ENCODE data around the gene SCN2A.
"Not testable (repeated sequence)": the region's sequence is repeated elsewhere in the genome, so short reads cannot be mapped to it uniquely, and the experiment has no call there.

SCN2A gene

DNA sequence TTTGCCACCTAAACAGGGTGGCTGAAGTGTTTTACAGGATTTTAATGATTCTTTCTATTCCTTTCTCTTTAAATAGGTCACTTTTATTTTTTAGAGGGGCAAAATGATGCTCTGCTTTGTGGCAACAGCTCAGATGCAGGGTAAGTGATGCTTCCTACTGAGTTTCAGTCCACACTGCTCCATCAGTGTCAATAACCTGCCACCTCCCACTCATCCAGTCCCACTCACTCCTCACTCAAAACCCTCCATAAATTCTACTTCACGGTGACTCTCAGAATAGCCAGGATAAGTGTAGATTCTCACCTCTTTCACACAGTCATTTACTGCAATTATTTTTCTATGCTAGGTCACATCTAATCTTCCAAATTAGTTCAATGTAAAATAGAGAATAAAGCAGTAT lies 72.7 kb downstream of the SCN2A start:
- Mint-ChIP-seq H3K4me1 (no peaks in the 10 kb centered on the region), H3K27me3 (ENCODE audit: low read depth) (no peaks in the 10 kb centered on the region), H3K36me3 (ENCODE audit: low read depth) (no peaks in the 10 kb centered on the region), H3K9me3 (no peaks in the 10 kb centered on the region), H3K4me3 (no peak overlapping the region), H3K27ac (no peak overlapping the region)
- TF ChIP-seq, protein P1, sequence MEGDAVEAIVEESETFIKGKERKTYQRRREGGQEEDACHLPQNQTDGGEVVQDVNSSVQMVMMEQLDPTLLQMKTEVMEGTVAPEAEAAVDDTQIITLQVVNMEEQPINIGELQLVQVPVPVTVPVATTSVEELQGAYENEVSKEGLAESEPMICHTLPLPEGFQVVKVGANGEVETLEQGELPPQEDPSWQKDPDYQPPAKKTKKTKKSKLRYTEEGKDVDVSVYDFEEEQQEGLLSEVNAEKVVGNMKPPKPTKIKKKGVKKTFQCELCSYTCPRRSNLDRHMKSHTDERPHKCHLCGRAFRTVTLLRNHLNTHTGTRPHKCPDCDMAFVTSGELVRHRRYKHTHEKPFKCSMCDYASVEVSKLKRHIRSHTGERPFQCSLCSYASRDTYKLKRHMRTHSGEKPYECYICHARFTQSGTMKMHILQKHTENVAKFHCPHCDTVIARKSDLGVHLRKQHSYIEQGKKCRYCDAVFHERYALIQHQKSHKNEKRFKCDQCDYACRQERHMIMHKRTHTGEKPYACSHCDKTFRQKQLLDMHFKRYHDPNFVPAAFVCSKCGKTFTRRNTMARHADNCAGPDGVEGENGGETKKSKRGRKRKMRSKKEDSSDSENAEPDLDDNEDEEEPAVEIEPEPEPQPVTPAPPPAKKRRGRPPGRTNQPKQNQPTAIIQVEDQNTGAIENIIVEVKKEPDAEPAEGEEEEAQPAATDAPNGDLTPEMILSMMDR (IDR thresholded peaks at IDR 0.05; ENCODE audit: unreplicated experiment in 3 of 3): no peak

DNA sequence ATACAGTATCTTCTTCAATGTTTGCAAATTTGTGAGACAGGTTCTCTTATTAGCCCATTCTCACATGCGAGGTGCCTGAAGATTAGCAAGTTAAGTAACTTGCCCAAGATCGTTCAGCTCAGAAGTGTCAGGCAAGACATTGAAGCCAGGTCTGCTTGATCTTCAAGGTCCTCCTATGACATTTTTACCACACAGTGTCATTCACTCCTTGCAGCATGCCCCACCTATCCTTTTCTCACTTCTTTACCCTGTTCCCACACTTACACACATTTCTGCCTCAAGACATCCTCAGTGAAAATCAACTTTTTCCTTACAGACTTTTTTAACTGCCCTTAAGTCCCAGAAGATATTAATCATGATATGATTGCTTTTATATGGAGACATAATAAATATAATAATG lies 73.8 kb downstream of the SCN2A start:
- no peaks in the 10 kb centered on the region for H3K9me3 Mint-ChIP-seq
- no peaks in the 10 kb centered on the region for H3K4me1 Mint-ChIP-seq
- TF ChIP-seq, protein P1 (IDR thresholded peaks at IDR 0.05; ENCODE audit: unreplicated experiment in 3 of 3): no peak
- H3K27ac Mint-ChIP-seq: no peak overlapping the region
- no peaks in the 10 kb centered on the region for H3K36me3 Mint-ChIP-seq (ENCODE audit: low read depth)
- H3K27me3 Mint-ChIP-seq (ENCODE audit: low read depth): no peaks in the 10 kb centered on the region
- no peak overlapping the region for H3K4me3 Mint-ChIP-seq

DNA sequence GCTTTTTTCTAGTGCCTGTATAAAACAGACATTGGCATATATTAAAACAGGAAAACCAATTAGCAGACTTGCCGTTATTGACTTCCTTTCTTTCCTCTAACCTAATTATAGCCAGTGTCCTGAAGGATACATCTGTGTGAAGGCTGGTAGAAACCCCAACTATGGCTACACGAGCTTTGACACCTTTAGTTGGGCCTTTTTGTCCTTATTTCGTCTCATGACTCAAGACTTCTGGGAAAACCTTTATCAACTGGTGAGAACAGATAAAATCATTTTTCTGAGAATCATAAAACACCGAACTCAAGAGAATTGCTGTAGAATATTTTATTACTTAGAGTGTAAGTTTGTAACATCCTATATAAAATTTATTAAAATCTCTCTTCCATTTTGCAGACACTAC lies 74.3 kb downstream of the SCN2A start:
- no peaks in the 10 kb centered on the region for H3K36me3 Mint-ChIP-seq (ENCODE audit: low read depth)
- no peaks in the 10 kb centered on the region for H3K4me1 Mint-ChIP-seq

DNA sequence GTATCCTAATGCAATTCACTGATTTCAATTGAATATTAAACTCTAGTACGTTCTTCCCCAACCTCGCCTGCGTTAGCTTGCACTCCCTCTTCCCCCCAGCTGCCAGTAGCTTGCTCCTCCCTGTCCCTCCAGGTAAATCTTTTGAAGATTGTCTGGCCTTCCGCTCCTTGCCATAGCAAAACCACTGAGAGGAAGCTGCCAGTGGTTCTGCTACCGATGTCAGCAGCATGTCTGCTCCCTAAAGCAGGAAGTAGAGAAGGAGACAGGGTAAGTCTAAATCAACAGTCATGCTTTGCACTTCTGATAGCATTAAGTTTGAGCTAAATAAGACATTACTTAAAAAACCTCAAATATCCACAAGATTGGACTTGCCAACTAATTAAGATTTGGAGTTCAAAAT lies 89.1 kb downstream of the SCN2A start:
- Mint-ChIP-seq H3K9me3 (no peaks in the 10 kb centered on the region), H3K27ac (no peak overlapping the region), H3K4me3 (no peak overlapping the region), H3K36me3 (ENCODE audit: low read depth) (no peaks in the 10 kb centered on the region), H3K4me1 (no peaks in the 10 kb centered on the region), H3K27me3 (ENCODE audit: low read depth) (no peaks in the 10 kb centered on the region)
- TF ChIP-seq, protein P1 (IDR thresholded peaks at IDR 0.05; ENCODE audit: unreplicated experiment in 3 of 3): no peak

More for the DNA sequence above, 74.3 kb downstream of the SCN2A start:
- Mint-ChIP-seq H3K27me3 (ENCODE audit: low read depth) (no peaks in the 10 kb centered on the region), H3K27ac (no peak overlapping the region), H3K9me3 (no peaks in the 10 kb centered on the region), H3K4me3 (no peak overlapping the region)
- TF ChIP-seq, protein P1 (IDR thresholded peaks at IDR 0.05; ENCODE audit: unreplicated experiment in 3 of 3): no peak

DNA sequence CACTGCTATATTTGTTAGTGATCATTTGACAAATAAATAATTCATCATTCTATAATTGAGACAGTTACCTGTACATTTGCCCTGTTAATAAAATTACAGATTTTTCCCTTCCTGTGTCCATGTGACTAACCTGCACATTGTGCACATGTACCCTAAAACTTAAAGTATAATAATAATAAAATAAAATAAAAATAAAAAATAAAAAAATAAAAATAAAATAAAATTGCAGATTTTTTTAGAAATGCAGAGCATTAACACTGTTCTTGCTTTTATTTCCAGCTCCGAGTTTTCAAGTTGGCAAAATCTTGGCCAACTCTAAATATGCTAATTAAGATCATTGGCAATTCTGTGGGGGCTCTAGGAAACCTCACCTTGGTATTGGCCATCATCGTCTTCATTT lies 105.1 kb downstream of the SCN2A start:
- H3K9me3 Mint-ChIP-seq; H3K27me3 Mint-ChIP-seq (ENCODE audit: low read depth); H3K4me3 Mint-ChIP-seq; H3K36me3 Mint-ChIP-seq (ENCODE audit: low read depth); H3K4me1 Mint-ChIP-seq; H3K27ac Mint-ChIP-seq: not testable (repeated sequence)

DNA sequence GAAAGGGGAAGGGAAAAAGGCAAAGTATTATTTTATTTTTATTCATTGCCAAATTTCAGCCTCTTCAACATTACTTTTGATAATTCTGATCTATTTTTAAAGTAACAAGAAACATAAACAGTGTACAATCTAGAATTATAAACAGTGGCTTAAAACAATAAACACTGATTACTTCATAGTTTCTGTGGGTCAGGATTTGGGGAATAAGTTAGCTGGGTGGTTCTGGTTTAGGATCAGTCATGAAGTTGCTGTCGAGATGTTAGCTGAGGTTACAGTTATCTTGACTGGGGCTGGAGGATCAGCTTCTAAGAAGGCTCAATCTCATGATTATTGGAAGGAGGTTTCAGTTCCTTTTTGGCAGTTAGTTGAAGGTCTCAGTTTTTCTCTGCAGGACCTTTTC lies 109.2 kb downstream of the SCN2A start:
- no peaks in the 10 kb centered on the region for H3K9me3 Mint-ChIP-seq
- H3K4me1 Mint-ChIP-seq: no peaks in the 10 kb centered on the region
- H3K27ac Mint-ChIP-seq: no peak overlapping the region
- no peaks in the 10 kb centered on the region for H3K27me3 Mint-ChIP-seq (ENCODE audit: low read depth)
- H3K36me3 Mint-ChIP-seq (ENCODE audit: low read depth): no peaks in the 10 kb centered on the region
- TF ChIP-seq, protein P1 (IDR thresholded peaks at IDR 0.05; ENCODE audit: unreplicated experiment in 3 of 3): no peak
- H3K4me3 Mint-ChIP-seq: no peak overlapping the region
